Heart right ventricle (tissue), 16 donors: Measurements from ENCODE around the gene C4orf36. TPM values are rescaled to one million over a fixed set of nuclear protein-coding genes. Genes with fewer than 3 reads are reported as not detected.

Experiments used
- ATAC-seq, 8 donors: fragments of 200-7000 bp; cut with Tn5 transposase; one replicate each; pipeline ENCODE4 v1.9.1; 2020; ENCODE audit warnings: mild to moderate bottlenecking in 8 of 8, moderate library complexity in 8 of 8, moderate number of reproducible peaks in 1 of 8
- DNase-seq, 2 donors: peaks; one replicate each; pipeline ENCODE4 v3.0.0-alpha.2; 2020
- H3K27ac ChIP-seq, 10 donors: fragments of 200-600 bp; sonication (generic) in 2 of 10; one replicate each; pipeline versions ENCODE4 v1.5.0 to v1.8.0; 2020 to 2022; ENCODE audit warnings: mild to moderate bottlenecking in 3 of 10
- H3K27me3 ChIP-seq, 7 donors: fragments of 200-600 bp; one replicate each; pipeline ENCODE4 v1.8.0; 2021 to 2022; ENCODE audit warnings: mild to moderate bottlenecking in 2 of 7
- H3K36me3 ChIP-seq, 9 donors: fragments of 200-600 bp; sonication (generic) in 1 of 9; one replicate each; pipeline versions ENCODE4 v1.5.0 to v1.8.0; 2020 to 2022; ENCODE audit warnings: mild to moderate bottlenecking in 2 of 9
- H3K4me1 ChIP-seq, 9 donors: fragments of 200-600 bp; sonication (generic) in 1 of 9; one replicate each; pipeline versions ENCODE4 v1.5.0 to v1.8.0; 2020 to 2022; ENCODE audit warnings: mild to moderate bottlenecking in 4 of 9
- H3K4me3 ChIP-seq, 10 donors: fragments of 200-600 bp; sonication (generic) in 2 of 10; one replicate each; pipeline versions ENCODE4 v1.5.0 to v1.8.0; 2020 to 2022; ENCODE audit warnings: mild to moderate bottlenecking in 7 of 10, moderate library complexity in 2 of 10
- H3K9me3 ChIP-seq, 11 donors: fragments of 200-600 bp in 10 of 11; sonication (generic) in 2 of 11; one replicate each; pipeline versions ENCODE4 v1.5.0 to v1.8.0; 2013 to 2022; ENCODE audit warnings: mild to moderate bottlenecking in 2 of 11, control low read depth in 1 of 11, moderate library complexity in 1 of 11
- CTCF ChIP-seq, 9 donors: fragments of 200-600 bp; sonication (generic) in 2 of 9; IDR thresholded peaks; one replicate each; pipeline versions ENCODE4 v1.5.0 to v1.8.0; 2021 to 2022; ENCODE audit warnings: antibody characterized with exemption in 9 of 9, mild to moderate bottlenecking in 5 of 9, moderate library complexity in 1 of 9
- WGBS, 2 donors: extraction: QIAGEN DNeasy Blood & Tissue Kit; methylation state at CpG; one replicate each; pipeline ENCODE4 v1.1.7; 2013; ENCODE audit warnings: inconsistent platforms in 1 of 2; 5-methylcytosine and 5-hydroxymethylcytosine counted together
- intact Hi-C, 10 donors: fragments of 100-400 bp; cut with DNase I; formaldehyde crosslinking; loops; one replicate each; pipeline versions ENCODE4 v1.11.1 to v1.14.2; 2022
- polyA plus RNA-seq, 2 donors: library from polyadenylated mRNA; stranded (reverse); fragments of 200-250 nt; gene quantifications; one replicate each; pipeline ENCODE4 v1.2.3, GENCODE V29; 2013
- total RNA-seq, 10 donors: library from RNA; stranded (reverse); fragmentation: NEBNext Ultra II Directional in 3 of 10; extraction: Animal tissue kit (Norgen Biotek cat#: 25700) in 3 of 10; gene quantifications; one replicate each; pipeline versions ENCODE4 v1.2.1 to v1.2.4, GENCODE V29; 2021 to 2023
- donor health status: Arrhythmogenic right ventricular cardiomyopathy.
- donor health status: ischemic (EF 13 %, LVEDD 7.1; RV severe dilation, severe dysfunction).
- donor health status: healthy with polysubstance abuse.
- donor health status: DM: no; HTN: yes; CAD: no.
- donor health status: DM: no; HTN: no; CAD: no.
- donor health status: ischemic (EF 25% LVEDD 6.9; RV normal size, moderate dysfunction).
- donor health status: ischemic (EF 25% LVEDD 5.7; RV mildly dilated, moderate dysfunction).
- donor health status: healthy.
- donor health status: DM: yes; HTN: yes; CAD: no.
- donor health status: Ischemic cardiomyopathy.
- donor health status: ischemic (EF 35%, LVEDD 5.7; RV mildly dilated, moderate dysfunction).
- donor health status: nonischemic (EF 11% LVEDD 7.7; RV severe dilation, severe dysfunction).
- donor health status: DM: yes; HTN: yes; CAD: no.
- donor health status: PGD.
- donor health status: ischemic (EF 29% LVEDD 5.4; RV normal size, mild dysfunction).
- donor health status: nonischemic (EF 23%, LVEDD 6.1; RV moderate dilation, normal function).

C4orf36 gene
- total and polyA plus RNA-seq, 12 donors, result 0.10 to 3.5 (median 1.0) TPM; not detected in 3

- peaks cover 0 to 34% (median 14%) of the 10 kb centered on the region in 9 donors for H3K4me1 ChIP-seq
- no peak overlapping the region for H3K27ac ChIP-seq
- WGBS, 2 donors, result 75 to 95% methylated on average over 5 of the region's 5 CpGs
- TF ChIP-seq CTCF (IDR thresholded peaks at IDR 0.05), result no peak
- no peaks in the 10 kb centered on the region for H3K9me3 ChIP-seq
- H3K4me3 ChIP-seq, result no peak overlapping the region
- no peaks in the 10 kb centered on the region for H3K36me3 ChIP-seq
- intact Hi-C loops, result no loop called here
- DNase-seq (no peak), ATAC-seq (no peak)
- H3K27me3 ChIP-seq, result no peaks in the 10 kb centered on the region
Observed at GRCh38 chr4:86853209-86853608, 39.0 kb downstream of the C4orf36 start.

GRCh38 chr4:86848732-86849619 lies 43.2 kb downstream of the C4orf36 start, which contains the start of gene SLC10A6:
Gene SLC10A6, minus strand, starts transcription at chr4:86849384. Its CDS starts 269 bp downstream, at chr4:86849115.
- intact Hi-C loops, result loop anchor here in 1 of 10 donors (5.0 kb wide), 1 partner anchor 43 kb away; the partner anchor contains the start of gene C4orf36

GRCh38 chr4:86848136-86848535 lies 44.1 kb downstream of the C4orf36 start:
- H3K27ac ChIP-seq, result peak overlapping the region in 7 of 10 donors; percentile 17 to 66 (median 49)
- H3K4me3 ChIP-seq, result peak overlapping the region in 3 of 10 donors; percentile 18 to 33 (median 29)
- H3K9me3 ChIP-seq, result no peaks in the 10 kb centered on the region
- peaks cover 0 to 44% (median 15%) of the 10 kb centered on the region in 9 donors for H3K4me1 ChIP-seq
- H3K36me3 ChIP-seq, result no peaks in the 10 kb centered on the region
- intact Hi-C loops, result loop anchor here in 1 of 10 donors (5.0 kb wide), 1 partner anchor 44 kb away; the partner anchor contains the start of gene C4orf36
- no peak for TF ChIP-seq CTCF (IDR thresholded peaks at IDR 0.05)
- WGBS, 2 donors, result 63 to 64% methylated on average over 7 of the region's 7 CpGs
- DNase-seq, result no peak
- H3K27me3 ChIP-seq, result no peaks in the 10 kb centered on the region
- ATAC-seq, result no peak

More at GRCh38 chr4:86848732-86849619, 43.2 kb downstream of the C4orf36 start, which contains the start of gene SLC10A6:
- no peaks in the 10 kb centered on the region for H3K36me3 ChIP-seq
- H3K4me1 ChIP-seq, result peaks cover 0 to 44% (median 15%) of the 10 kb centered on the region in 9 donors
- WGBS, 2 donors, result 59 to 63% methylated on average over 11 of the region's 11 CpGs
- H3K27ac ChIP-seq, result peak within 1 kb of the TSS in 8 of 10 donors; percentile 35 to 66 (median 45)
- H3K4me3 ChIP-seq, result peak within 1 kb of the TSS in 4 of 10 donors; percentile 17 to 33 (median 24)
- H3K27me3 ChIP-seq, result no peaks in the 10 kb centered on the region
- no peak for TF ChIP-seq CTCF (IDR thresholded peaks at IDR 0.05)
- DNase-seq, result peak in 1 of 2 donors; percentile 39
- no peaks in the 10 kb centered on the region for H3K9me3 ChIP-seq
- peak in 7 of 8 donors; percentile 62 to 85 (median 78) for ATAC-seq

- peak in 1 of 8 donors; percentile 8 for ATAC-seq
- no peak for TF ChIP-seq CTCF (IDR thresholded peaks at IDR 0.05)
- 68 to 70% methylated on average over 4 of the region's 4 CpGs for WGBS, 2 donors
- Histone ChIP-seq H3K27me3 (no peaks in the 10 kb centered on the region), H3K27ac (peak overlapping the region in 4 of 10 donors; percentile 17 to 66 (median 54)), H3K4me3 (peak overlapping the region in 2 of 10 donors; percentile 18 to 33), H3K4me1 (peaks cover 0 to 44% (median 15%) of the 10 kb centered on the region in 9 donors), H3K36me3 (no peaks in the 10 kb centered on the region), H3K9me3 (no peaks in the 10 kb centered on the region)
- DNase-seq, result no peak
- intact Hi-C loops, result loop anchor here in 1 of 10 donors (5.0 kb wide), 1 partner anchor 45 kb away; the partner anchor contains the start of gene C4orf36
Observed at GRCh38 chr4:86847571-86847970, 44.7 kb downstream of the C4orf36 start.
